Lower lobe of right lung (tissue), 2 donors: ENCODE results near the gene STAG1. TPM values are rescaled to one million over a fixed set of nuclear protein-coding genes. Genes with fewer than 3 reads are reported as not detected.
"Not testable (repeated sequence)": the region's sequence is repeated elsewhere in the genome, so short reads cannot be mapped to it uniquely, and the experiment has no call there.

Experiments used
- ATAC-seq, 2 donors: fragments of 200-7000 bp; cut with Tn5 transposase; one replicate each; pipeline ENCODE4 v1.9.1; 2020 to 2022; ENCODE audit warnings: mild to moderate bottlenecking in 2 of 2, moderate library complexity in 2 of 2
- DNase-seq: peaks from one replicate; pipeline ENCODE4 v3.0.0-alpha.2; 2020
- H3K27ac ChIP-seq: fragments of 200-600 bp; one replicate; pipeline ENCODE4 v1.8.0; 2022
- H3K27me3 ChIP-seq: fragments of 200-600 bp; one replicate; pipeline ENCODE4 v1.8.0; 2022; ENCODE audit warnings: low read depth
- H3K36me3 ChIP-seq: fragments of 200-600 bp; one replicate; pipeline ENCODE4 v1.8.0; 2022; ENCODE audit warnings: mild to moderate bottlenecking
- H3K4me1 ChIP-seq: fragments of 200-600 bp; one replicate; pipeline ENCODE4 v1.8.0; 2022
- H3K4me3 ChIP-seq: fragments of 200-600 bp; one replicate; pipeline ENCODE4 v1.8.0; 2022; ENCODE audit warnings: mild to moderate bottlenecking
- H3K9me3 ChIP-seq: fragments of 200-600 bp; one replicate; pipeline ENCODE4 v1.8.0; 2022
- intact Hi-C: fragments of 100-400 bp; cut with DNase I; formaldehyde crosslinking; loops from one replicate; pipeline ENCODE4 v1.11.0; 2022
- total RNA-seq: library from RNA; stranded (reverse); fragmentation: NEBNext Ultra II Directional; extraction: Animal tissue kit (Norgen Biotek cat#: 25700); gene quantifications from one replicate; pipeline ENCODE4 v1.2.1, GENCODE V29; 2021
- TF ChIP-seq, protein P1 (sequence below): fragments of 200-600 bp; IDR thresholded peaks from one replicate; pipeline ENCODE4 v1.8.0; 2022; ENCODE audit warnings: antibody characterized with exemption, mild to moderate bottlenecking
- donor health status: DM: no; HTN: yes; CAD: no; lungs with severe emphysema.

The STAG1 gene
- total RNA-seq, 1 donor from 2014 or later: 41.3 TPM

DNA sequence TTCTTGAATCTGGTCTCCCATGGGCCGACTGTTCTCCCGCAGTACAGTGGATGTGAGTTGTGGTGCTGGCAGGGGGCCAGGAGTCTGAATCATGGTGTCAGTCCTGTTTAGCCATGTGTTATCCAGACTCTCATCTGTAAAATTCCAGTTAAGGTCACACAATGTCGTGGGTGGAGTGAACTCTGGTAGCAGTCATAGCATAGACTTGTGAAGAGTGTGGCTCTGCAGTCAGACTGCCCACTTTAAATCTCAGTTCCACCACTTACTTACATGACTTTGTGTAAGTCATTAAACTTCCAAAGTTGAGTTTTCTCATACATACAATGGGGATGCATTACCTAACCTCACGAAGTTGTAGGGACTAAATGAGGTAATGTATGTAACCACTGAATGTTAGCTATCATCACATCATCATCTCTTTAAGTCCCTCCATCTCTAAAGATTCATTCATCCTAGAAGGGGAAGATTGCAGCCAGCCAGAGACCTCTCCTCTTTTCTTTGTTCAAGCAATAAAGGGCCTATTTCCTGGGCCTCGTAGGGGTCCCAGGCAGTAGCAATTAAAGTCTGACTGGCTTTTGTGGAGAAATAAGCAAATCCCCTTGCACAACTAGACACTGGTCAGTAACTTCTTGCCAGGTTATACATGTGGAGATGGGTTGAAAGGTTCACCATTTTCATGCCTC lies 408.2 kb downstream of the STAG1 start:
- Histone ChIP-seq H3K36me3 (peaks cover 37% of the 10 kb centered on the region), H3K4me1 (peaks cover 12% of the 10 kb centered on the region), H3K4me3 (no peak overlapping the region), H3K27me3 (no peaks in the 10 kb centered on the region), H3K27ac (no peak overlapping the region), H3K9me3 (no peaks in the 10 kb centered on the region)
- TF ChIP-seq, protein P1, sequence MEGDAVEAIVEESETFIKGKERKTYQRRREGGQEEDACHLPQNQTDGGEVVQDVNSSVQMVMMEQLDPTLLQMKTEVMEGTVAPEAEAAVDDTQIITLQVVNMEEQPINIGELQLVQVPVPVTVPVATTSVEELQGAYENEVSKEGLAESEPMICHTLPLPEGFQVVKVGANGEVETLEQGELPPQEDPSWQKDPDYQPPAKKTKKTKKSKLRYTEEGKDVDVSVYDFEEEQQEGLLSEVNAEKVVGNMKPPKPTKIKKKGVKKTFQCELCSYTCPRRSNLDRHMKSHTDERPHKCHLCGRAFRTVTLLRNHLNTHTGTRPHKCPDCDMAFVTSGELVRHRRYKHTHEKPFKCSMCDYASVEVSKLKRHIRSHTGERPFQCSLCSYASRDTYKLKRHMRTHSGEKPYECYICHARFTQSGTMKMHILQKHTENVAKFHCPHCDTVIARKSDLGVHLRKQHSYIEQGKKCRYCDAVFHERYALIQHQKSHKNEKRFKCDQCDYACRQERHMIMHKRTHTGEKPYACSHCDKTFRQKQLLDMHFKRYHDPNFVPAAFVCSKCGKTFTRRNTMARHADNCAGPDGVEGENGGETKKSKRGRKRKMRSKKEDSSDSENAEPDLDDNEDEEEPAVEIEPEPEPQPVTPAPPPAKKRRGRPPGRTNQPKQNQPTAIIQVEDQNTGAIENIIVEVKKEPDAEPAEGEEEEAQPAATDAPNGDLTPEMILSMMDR: no peak
- ATAC-seq (peak; percentile 91 to 95), DNase-seq (peak; percentile 81)
- intact Hi-C loops: no loop called here

DNA sequence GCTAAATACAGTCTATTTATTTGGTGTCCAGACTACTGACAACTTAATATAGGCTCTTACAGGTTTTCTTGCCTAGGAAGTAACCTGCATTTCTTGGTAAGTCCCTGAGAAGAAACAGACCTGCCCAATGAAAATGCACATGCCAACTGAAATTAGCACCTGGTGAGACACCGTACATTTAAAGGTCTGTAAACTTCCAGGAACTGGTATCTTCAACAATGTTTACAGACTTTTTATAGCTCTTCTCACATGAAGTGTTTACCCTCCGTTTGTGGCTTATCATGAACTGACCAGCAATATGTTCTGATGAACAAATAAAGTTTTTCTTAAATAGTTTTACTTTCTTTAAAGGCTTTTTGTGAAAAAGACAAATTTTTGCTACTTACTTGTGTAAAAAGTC lies 408.7 kb downstream of the STAG1 start:
- no peak overlapping the region for H3K27ac ChIP-seq
- H3K9me3 ChIP-seq: no peaks in the 10 kb centered on the region
- H3K4me1 ChIP-seq: peaks cover 12% of the 10 kb centered on the region
- peak; percentile 89 for ATAC-seq
- H3K27me3 ChIP-seq: no peaks in the 10 kb centered on the region
- no peak overlapping the region for H3K4me3 ChIP-seq
- intact Hi-C loops: no loop called here
- DNase-seq: no peak
- TF ChIP-seq, protein P1: no peak
- peaks cover 36% of the 10 kb centered on the region for H3K36me3 ChIP-seq

DNA sequence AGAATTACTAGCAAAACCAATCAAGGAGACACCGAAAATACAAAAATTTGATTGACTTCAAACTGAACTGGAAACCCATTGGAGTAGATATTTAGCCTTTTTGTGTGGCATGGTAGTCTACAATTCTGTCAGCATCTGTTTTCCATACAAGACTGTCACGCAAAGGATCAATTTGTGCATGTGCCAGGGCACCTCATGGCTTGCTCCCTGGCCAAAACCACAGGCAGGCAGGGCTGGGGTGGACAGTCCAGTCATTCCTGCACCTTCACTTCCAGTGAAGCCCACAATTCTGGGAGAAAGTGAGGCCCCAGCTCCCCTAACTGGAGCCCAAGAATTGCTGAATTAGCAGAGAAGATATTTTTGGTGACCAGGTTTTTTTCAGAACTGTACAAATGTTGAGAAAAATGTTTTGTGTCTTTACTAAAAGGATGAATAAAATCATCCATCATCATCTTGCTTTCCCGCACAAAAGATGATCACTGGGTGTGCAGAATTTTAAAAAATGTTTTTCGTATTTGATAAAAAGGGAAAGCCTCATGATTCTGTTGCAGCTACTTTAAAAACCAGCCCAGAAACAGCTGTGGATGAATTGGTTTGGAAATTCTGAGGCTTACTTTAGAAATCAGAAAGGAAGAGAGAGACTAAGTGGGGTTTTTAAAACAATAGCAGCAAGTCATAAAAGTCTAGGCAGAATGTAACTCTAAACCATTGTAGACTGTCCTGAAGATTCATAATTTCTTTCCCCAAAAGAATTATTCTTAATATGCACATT lies 415.7 kb downstream of the STAG1 start:
- H3K27me3 ChIP-seq: no peaks in the 10 kb centered on the region
- H3K4me3 ChIP-seq: no peak overlapping the region
- ATAC-seq (no peak), DNase-seq (no peak)
- peaks cover 78% of the 10 kb centered on the region for H3K36me3 ChIP-seq
- TF ChIP-seq, protein P1: no peak
- H3K27ac ChIP-seq: no peak overlapping the region
- no peaks in the 10 kb centered on the region for H3K9me3 ChIP-seq
- intact Hi-C loops: no loop called here
- H3K4me1 ChIP-seq: no peaks in the 10 kb centered on the region

DNA sequence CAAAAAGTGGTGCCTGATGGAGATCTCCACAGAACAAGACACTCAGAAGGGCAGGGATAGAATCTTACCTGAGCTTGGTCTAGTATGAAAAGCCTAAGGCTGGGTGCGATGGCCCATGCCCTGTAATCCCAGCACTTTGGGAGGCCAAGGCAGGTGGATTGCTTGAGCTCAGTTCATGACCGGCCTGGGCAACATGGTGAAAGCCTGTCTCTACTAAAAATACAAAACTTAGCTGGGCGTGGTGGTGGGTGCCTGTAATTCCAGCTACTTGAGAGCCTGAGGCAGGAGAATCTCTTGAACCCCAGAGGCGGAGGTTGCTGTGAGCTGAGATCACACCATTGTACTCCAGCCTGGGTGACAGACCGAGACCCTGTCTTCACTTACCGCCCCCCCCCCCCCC lies 417.5 kb downstream of the STAG1 start:
- H3K36me3 ChIP-seq: peaks cover 61% of the 10 kb centered on the region

DNA sequence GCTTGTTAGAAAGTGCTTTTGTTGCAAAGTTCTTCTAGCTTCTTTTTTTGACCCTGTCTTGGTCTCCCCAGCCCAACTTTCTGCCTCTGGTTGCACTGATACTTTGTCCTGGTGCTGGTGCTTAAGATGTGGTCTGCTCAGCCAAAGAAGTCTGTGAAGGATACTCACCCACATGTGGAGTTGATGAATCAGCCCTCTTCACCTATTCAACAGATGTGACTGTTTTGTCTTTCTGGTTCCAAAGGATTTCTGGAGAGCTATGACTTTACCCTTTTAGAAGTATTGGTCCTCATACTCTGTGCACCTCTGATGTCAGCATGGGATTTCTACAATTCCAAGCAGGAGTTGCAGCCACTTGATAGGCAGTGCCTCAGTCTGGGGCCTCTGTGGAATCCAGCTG lies 418.0 kb downstream of the STAG1 start:
- no peak overlapping the region for H3K4me3 ChIP-seq
- no peak for DNase-seq
- H3K4me1 ChIP-seq: no peaks in the 10 kb centered on the region
- no peaks in the 10 kb centered on the region for H3K9me3 ChIP-seq
- intact Hi-C loops: no loop called here
- peak in 1 of 2 donors; percentile 16 for ATAC-seq
- H3K27me3 ChIP-seq: no peaks in the 10 kb centered on the region
- H3K27ac ChIP-seq: no peak overlapping the region
- TF ChIP-seq, protein P1: no peak
- H3K36me3 ChIP-seq: peaks cover 57% of the 10 kb centered on the region

More for the DNA sequence above, 417.5 kb downstream of the STAG1 start:
- H3K4me3 ChIP-seq, H3K27me3 ChIP-seq, DNase-seq, intact Hi-C loops, H3K27ac ChIP-seq, H3K9me3 ChIP-seq, H3K4me1 ChIP-seq, ATAC-seq: not testable (repeated sequence)

DNA sequence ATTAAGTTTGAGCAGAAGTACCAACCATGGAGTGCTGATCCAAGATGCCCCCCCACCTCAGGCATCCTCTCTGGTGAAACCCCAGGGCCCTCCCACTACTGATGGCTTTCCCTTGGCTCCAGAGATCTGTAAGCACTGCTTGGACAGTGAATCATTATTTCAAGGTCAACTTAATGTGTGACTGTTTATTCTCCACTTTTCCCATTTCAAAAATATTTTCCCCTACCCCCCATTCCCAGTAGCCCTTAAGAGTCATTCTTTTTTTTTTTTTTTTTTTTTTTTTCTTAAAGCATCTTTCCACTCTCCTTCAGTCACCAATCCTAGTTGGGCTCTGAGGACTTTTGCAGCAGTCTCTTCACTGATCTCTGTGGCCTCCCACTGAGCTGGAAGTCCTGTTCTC lies 419.4 kb downstream of the STAG1 start:
- Histone ChIP-seq H3K27ac (no peak overlapping the region), H3K27me3 (no peaks in the 10 kb centered on the region), H3K9me3 (no peaks in the 10 kb centered on the region), H3K4me3 (no peak overlapping the region), H3K4me1 (no peaks in the 10 kb centered on the region), H3K36me3 (peaks cover 60% of the 10 kb centered on the region)
- TF ChIP-seq, protein P1: no peak
- ATAC-seq: no peak
- DNase-seq: no peak
- intact Hi-C loops: no loop called here
